Ishikawa (cell line): ENCODE measurements around the gene SERPINB6.

Source experiments
- CEBPB ChIP-seq: IDR thresholded peaks from 2 replicates; pipeline ENCODE4 v1.6.1; 2012
- CREB1 ChIP-seq: IDR thresholded peaks from 2 replicates; pipeline ENCODE4 v1.6.1; 2012; ENCODE audit warnings: low read depth
- EGR1 ChIP-seq: IDR thresholded peaks from 2 replicates; pipeline ENCODE4 v1.6.1; 2012
- EP300 ChIP-seq: IDR thresholded peaks from 2 replicates; pipeline ENCODE4 v1.6.1; 2012; ENCODE audit warnings: borderline replicate concordance
- FOXM1 ChIP-seq: IDR thresholded peaks from 2 replicates; pipeline ENCODE4 v1.6.1; 2012; ENCODE audit warnings: low read depth, borderline replicate concordance
- NFIC ChIP-seq: IDR thresholded peaks from 2 replicates; pipeline ENCODE4 v1.6.1; 2012
- RAD21 ChIP-seq: IDR thresholded peaks from 2 replicates; pipeline ENCODE4 v1.6.1; 2012; ENCODE audit warnings: low read depth
- TAF1 ChIP-seq: IDR thresholded peaks from 2 replicates; pipeline ENCODE4 v1.6.1; 2012; ENCODE audit warnings: low read depth, mild to moderate bottlenecking
- TCF12 ChIP-seq: IDR thresholded peaks from 2 replicates; pipeline ENCODE4 v1.6.1; 2012; ENCODE audit warnings: low read depth
- TEAD4 ChIP-seq: IDR thresholded peaks from 2 replicates; pipeline ENCODE4 v1.6.1; 2012
- YY1 ChIP-seq: IDR thresholded peaks from 2 replicates; pipeline ENCODE4 v1.6.1; 2012; ENCODE audit warnings: low read depth
- TF ChIP-seq, protein P1 (sequence below): IDR thresholded peaks from 2 replicates; pipeline ENCODE4 v1.6.1; 2012
- TF ChIP-seq, protein P2 (sequence below): IDR thresholded peaks from 2 replicates; pipeline ENCODE4 v1.6.1; 2012
- TF ChIP-seq, protein P3 (sequence below): IDR thresholded peaks from 2 replicates; pipeline ENCODE4 v1.6.1; 2012; ENCODE audit warnings: low read depth, mild to moderate bottlenecking

DNA sequence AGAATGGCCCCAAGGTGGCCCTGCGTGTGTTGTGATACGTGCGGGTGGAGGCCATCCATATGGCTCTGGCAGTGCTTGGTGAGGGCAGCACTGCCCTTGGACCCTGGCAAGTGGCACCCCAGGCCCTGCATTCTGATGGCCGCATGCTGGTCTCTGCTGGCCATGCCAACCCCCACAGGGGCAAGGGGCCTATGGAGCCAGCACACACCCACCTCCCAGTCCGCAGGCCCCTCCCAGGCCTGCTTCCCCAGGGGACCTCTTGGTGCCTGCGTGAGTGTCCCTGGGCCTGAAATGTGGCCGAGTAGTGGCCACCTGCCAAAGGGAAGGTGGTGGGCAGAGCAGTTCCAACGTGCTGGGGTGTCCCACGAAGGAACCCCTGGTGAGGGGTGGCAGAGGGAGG lies 45.9 kb upstream of the SERPINB6 start:
- TF ChIP-seq TAF1 = no peak
- TF ChIP-seq RAD21 = no peak
- no peak for TF ChIP-seq CEBPB
- no peak for TF ChIP-seq EP300
- TF ChIP-seq FOXM1 = no peak
- TF ChIP-seq EGR1 = no peak
- TF ChIP-seq YY1 = no peak
- no peak for TF ChIP-seq CREB1
- TF ChIP-seq, protein P1, sequence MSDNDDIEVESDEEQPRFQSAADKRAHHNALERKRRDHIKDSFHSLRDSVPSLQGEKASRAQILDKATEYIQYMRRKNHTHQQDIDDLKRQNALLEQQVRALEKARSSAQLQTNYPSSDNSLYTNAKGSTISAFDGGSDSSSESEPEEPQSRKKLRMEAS = no peak
- TF ChIP-seq, protein P2, sequence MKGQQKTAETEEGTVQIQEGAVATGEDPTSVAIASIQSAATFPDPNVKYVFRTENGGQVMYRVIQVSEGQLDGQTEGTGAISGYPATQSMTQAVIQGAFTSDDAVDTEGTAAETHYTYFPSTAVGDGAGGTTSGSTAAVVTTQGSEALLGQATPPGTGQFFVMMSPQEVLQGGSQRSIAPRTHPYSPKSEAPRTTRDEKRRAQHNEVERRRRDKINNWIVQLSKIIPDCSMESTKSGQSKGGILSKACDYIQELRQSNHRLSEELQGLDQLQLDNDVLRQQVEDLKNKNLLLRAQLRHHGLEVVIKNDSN = no peak
- TF ChIP-seq, protein P3, sequence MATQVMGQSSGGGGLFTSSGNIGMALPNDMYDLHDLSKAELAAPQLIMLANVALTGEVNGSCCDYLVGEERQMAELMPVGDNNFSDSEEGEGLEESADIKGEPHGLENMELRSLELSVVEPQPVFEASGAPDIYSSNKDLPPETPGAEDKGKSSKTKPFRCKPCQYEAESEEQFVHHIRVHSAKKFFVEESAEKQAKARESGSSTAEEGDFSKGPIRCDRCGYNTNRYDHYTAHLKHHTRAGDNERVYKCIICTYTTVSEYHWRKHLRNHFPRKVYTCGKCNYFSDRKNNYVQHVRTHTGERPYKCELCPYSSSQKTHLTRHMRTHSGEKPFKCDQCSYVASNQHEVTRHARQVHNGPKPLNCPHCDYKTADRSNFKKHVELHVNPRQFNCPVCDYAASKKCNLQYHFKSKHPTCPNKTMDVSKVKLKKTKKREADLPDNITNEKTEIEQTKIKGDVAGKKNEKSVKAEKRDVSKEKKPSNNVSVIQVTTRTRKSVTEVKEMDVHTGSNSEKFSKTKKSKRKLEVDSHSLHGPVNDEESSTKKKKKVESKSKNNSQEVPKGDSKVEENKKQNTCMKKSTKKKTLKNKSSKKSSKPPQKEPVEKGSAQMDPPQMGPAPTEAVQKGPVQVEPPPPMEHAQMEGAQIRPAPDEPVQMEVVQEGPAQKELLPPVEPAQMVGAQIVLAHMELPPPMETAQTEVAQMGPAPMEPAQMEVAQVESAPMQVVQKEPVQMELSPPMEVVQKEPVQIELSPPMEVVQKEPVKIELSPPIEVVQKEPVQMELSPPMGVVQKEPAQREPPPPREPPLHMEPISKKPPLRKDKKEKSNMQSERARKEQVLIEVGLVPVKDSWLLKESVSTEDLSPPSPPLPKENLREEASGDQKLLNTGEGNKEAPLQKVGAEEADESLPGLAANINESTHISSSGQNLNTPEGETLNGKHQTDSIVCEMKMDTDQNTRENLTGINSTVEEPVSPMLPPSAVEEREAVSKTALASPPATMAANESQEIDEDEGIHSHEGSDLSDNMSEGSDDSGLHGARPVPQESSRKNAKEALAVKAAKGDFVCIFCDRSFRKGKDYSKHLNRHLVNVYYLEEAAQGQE = no peak
- TF ChIP-seq TCF12 = no peak
- TF ChIP-seq TEAD4 = no peak
- TF ChIP-seq NFIC = no peak
